NCI-H460 (cell line): ENCODE data around the gene TMEM120B. TPM values are rescaled to one million over a fixed set of nuclear protein-coding genes. Genes with fewer than 3 reads are reported as not detected.
A peak's percentile ranks its signal among the peaks of the same experiment; 100 is the strongest.

ENCODE experiments used
- DNase-seq: peaks from one replicate; pipeline ENCODE4 v3.0.0-alpha.2; 2016; ENCODE audit warnings: low read depth; ENCODE audit errors: extremely low read depth
- total RNA-seq: library from RNA; depleted of rRNA; stranded (reverse); fragments of >200 nt; shearing (Covaris generic); gene quantifications from 2 replicates; pipeline ENCODE4 v1.2.3, GENCODE V29; 2014

Gene TMEM120B
- total RNA-seq, 1 experiment from 2014 or later: 11.8 TPM

DNA sequence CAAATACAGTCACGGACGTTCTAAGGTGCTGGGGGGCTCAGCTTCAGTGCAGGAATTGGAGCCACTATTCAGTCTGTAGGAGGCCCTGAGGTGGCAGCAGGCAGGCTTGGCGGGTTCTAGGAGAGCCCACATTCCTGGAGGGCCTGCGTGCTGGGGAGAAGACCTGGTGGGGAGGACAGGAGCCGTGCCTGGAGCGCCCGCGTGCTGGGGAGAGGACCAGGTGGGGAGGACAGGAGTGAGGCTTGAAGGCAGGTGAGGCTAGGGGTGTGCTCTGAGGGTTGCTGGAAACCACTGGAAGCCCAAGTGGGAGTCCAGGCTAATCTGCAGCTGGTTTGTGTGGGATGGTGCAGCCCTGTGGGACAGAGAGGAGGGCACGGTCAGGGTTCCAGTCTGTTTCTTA, 57.8 kb downstream of the TMEM120B start:
- DNase-seq: no peak

DNA sequence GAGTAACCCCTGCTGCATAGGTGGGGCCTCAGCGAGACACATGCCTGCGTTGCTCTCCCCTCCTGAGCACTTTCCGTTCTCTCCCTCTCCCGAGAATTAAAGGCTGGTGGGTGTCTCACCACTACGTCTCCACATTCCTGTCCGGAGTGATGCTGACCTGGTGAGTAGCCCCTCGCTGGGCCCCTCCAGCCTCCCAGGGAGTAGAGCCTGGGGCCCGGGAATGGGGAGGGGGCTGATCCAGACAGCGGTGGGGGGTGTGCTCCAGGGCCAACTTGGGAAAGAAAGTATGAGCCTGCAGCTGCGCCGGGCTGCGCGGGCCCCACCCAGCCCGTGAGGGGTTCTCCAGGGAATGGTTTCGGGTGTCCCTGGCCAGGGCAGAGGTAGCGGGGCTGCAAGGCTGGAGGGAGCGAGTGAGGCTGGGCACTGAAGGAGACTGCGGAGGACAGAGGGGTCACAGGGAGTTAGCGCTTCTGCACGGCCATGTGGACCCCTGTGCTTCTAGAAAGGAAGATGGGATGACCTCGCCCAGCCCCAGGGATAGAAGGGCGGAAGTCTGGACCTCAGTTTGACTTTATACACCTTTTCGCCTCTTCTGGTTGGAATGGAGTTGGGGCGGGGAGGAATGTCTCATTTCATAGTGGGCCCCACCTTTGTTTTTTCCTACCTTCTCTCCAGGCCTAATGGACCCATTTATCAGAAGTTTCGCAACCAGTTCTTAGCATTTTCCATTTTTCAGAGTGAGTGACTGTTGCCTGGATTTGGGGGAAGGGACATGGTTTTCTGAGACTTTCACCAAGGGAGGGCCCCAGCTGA, 58.5 kb downstream of the TMEM120B start:
- DNase-seq: no peak

DNA sequence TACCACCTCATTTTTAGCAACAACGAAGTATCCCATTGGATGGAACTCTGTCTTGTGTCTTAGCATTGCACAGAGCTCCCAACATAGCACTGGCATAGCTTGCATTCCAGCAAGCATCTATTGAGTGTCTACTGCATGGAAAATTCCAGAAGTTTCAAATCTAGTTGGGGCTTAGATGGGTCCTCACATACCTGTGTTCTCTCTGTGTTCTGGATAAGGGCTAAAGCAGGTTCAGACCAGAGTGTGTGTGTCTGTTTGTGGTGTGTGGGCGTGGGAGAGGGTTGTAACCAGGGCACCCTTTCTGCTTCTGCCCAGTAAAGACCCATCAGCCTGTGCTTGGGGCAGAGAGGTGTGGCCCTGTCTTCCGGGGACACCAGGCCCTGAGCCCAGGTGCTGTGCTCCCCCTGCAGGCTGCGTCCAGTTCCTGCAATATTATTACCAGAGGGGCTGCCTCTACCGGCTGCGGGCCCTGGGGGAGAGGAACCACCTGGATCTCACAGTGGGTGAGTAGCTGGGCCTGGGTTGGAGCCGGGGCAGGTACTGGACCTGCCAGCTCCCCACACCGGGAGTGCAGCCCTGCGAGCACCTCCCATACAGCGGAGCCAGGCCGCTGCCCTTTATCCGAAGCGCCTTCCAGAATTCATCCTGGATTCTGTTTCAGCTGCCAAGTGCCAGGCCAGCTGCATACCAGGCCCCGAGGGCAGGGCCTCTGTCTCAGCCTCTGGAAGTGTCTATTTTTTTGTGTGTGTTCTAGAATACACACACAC, 60.6 kb downstream of the TMEM120B start:
- peak; percentile 69 for DNase-seq

DNA sequence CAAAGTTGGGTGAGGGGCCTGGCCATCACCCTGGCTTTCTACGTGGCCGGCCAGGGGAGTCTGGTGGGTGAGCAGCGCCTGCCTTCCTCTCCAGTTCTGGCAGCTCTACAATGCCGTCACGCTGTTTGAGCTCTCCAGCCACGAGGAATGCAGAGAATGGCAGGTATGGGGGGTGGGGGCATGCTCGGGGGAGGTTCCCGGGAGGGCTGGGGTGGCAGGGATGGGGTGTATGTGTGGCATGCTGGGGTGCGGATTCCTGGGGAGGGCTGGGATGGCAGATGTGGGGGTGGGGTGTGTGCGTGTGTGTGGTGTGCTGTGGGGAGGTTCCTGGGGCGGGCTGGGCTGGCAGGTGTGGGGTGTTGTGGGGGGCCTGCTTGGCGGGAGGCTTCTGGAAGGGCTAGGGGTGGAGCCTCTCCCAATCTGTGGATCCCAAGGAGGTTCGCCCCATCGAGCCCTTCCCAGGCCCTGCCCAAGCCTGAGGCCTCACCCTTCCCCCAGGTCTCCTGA, 62.5 kb downstream of the TMEM120B start:
- no peak for DNase-seq

DNA sequence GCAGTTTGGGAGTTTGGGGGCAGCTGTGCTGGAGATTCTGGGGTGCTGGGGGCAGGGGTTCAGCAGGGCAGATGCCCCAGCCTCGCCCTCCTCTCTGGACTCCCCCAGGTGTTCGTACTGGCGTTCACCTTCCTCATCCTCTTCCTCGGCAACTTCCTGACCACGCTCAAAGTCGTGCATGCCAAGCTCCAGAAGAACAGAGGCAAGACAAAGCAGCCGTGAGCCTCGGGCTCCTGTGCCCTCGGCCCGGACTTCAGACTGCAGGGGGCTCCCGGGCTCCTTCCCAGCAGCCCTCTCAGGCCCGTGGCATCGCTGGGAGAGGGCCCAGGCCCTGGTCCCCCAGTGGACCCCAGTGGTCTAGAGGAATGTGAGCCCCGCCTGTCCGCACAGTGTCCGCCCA, 62.9 kb downstream of the TMEM120B start:
- no peak for DNase-seq

DNA sequence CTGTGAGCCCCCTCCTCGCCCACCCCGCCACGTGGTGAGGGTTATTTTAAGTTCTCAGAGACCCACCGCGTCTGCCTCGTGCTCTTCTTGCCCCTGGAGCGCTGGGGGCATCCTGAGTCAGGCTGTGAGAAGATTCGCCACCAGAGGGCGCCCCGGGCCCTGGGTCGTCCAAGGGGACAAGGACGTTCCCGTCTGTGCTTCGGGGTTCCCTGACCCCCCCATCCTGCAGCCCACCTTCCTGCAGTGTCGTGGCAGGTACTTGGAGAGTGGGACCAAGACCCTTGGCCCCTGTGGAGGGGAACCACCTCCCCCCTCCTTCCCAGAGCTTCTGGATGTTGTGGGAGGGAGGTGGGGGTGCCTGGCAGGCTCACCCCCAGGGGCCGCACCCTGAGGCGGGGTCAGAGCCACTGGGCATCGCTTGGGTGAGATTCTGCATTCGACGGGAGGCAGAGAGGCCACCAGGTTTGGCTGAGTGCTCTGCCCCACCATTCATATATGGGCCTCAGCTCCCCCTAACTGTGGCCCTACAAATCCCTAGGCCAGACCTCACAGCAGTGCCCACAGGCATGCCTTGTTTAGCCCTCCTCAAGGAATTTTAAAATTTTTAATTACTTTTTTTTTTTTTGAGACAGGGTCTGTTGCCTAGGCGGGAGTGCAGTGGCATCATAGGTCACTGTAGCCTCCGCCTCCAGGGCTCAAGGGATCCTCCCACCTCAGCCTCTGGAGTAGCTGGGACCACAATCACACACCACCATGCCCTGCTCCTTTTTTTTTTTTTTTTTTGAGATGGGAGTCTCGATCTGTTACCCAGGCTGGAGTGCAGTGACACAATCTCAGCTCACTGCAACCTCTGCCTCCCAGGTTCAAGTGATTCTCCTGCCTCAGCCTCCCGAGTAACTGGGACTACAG, 63.9 kb downstream of the TMEM120B start:
- peak; percentile 72 for DNase-seq

DNA sequence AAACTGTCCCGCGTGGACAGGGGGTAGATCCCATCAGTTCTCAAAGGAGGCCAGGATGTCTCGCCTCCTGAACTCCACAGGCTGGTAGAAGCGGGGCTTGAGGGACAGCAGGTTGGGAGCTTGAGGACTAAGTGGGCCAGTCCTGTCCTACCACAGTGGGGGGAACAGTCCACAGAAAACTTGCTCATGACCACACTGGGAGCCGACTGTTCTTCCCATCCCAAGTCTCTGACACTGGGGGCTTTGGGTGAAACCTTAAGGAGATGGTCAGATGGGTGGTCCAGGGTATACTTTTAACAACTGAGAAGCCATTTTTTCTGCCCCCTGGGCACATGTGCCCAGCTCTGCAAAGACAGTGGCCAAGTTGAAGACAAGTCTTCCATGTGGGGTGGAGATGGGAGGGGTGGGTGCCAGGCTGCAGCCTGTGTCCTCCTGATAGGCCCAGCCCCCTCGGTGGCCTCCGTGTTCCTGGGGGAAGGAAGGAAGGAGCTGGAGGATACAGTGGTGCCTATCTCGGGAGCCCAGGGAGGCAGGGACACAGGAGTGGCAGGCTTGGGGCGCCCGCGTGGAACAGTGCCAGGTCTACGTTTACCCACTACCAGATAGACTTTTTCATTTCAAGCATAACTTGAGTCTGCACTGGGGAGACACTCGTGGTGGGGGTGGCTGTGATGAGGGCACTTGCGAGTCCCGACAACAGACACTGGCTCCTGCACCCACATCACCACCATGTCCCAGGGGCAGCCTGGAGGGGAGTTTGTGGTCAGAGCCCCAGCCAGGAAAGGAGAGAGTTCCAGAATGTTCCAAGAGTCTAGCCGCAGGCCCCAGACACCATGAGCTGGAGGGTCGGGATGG, 66.2 kb downstream of the TMEM120B start:
- no peak for DNase-seq

DNA sequence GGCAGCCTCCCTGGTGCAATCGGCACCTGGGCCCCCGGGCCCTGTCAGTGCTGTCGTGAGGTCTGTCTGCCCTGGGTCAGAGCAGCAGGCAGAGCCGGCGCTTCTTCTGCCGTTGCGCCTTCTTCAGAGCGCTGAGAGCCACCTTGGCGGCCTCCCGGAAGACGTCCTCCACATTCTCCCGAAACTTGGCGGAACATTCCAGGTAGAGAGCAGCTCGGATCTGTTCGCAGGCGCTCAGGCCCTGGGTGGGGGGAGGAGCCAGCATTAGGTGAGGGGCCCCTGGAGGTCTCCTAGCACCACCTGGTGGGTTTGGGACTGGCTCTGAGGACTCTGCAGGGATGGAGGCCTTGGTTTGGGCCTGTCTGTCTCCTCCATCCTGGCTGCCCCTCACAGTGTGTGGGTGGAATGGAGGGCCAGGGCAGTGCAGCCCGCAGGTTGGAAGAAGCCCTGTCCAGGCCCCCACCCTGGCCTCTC, 66.9 kb downstream of the TMEM120B start:
- DNase-seq: no peak

DNA sequence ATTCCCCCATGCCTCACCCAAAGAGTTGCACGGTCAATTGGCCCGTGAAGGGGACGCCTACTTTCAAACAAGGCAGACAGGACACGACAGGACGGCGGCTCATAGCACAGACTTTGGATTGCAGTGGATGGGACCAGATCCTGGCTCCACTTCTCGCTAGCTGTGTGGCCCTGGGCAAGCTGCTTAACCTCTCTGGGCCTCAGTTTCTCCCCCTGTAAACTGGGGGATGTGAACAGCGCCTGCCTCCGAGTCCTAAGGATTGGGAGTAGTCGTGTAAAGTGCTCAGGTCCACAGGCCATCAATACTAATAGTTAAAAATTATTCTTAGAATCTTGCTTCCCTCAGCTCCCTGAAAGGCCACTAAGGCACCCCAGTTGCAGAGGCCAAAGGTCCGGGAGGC, 67.9 kb downstream of the TMEM120B start:
- no peak for DNase-seq

DNA sequence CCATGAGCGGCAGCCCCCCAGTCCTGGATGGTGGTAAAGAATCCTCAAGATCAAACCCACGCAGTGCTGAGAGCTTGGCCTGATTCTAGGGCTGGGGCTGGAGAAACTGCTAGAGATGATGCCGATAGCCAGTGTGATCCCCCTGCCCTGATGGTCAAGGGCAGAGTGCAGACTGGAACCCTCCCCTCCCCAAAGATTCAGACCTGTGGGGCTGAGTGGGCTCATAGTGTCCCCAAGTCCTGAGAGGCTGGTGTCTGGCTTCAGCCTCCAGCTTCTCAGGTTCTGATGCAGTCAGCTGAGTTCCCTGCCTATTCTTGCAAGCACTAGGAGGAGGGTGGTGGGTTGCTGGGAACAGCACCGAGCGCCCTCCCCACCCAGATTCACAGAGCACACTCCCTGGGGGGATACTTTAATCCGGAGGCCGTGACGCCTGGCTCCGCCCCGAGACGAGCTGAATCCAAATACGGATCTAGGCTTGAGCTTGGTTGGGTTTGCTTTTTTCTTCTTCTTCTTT, 69.0 kb downstream of the TMEM120B start:
- no peak for DNase-seq

DNA sequence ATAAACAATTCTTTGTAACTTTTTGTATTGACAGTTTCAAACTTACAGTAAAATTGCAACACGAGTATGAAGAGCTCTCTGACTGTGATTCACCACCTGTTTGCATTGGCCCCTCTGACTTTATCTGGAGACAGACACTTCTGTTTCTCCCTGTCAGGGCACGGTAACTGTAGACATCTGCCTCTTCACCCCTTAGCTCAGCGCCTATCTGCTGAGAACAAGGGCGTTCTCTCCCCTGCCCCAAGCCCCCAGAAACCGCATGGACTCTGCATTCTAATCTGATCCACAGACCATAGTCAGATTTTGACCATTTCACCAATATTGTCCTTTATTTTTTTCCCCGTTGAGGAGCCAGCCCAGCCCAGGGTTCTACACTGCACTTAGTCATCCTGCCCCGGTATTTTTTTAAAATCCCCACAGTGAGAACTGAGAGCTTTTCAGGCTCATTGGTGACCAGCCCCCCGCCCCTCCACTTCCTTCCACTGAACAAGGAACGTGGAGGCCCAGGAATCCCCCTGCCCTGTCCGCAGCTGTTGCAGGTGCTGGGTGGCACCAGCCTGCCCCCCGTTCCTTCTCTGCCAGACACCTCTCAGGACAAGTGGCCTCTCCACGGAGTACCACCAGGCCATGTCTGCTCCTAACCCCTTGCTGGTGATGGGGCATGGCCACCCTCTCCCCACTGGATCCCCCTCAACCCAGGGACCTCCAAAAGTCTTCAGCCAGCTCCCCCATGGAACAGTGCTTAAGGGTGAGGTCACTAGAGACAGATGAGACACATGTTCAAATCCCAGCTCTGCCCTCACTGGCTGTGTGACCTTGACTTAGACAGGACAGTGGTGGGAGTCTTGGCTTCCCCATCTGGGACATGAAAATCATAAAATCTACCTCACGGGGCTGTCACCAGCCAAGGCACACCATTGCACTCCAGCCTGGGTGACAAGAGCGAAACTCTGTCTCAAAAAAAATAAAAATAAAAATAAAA, 69.7 kb downstream of the TMEM120B start:
- no peak for DNase-seq

DNA sequence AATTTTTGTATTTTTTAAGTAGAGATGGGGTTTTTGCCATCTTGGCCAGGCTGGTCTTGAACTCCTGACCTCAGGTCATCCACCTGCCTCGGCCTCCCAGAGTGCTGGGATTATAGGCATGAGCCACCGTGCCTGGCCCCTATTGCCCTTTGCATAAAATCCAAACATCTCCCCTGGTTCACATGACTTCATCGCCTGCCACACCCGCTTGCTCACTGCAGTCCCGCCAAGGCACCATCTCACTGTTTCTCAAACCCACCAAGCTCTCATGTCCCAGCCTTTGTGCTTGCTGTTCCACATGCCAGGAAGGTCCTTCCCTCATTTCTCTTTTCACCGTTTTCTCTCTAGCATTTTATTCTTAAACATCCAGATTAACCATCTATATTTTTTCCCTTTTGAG, 71.2 kb downstream of the TMEM120B start:
- no peak for DNase-seq

DNA sequence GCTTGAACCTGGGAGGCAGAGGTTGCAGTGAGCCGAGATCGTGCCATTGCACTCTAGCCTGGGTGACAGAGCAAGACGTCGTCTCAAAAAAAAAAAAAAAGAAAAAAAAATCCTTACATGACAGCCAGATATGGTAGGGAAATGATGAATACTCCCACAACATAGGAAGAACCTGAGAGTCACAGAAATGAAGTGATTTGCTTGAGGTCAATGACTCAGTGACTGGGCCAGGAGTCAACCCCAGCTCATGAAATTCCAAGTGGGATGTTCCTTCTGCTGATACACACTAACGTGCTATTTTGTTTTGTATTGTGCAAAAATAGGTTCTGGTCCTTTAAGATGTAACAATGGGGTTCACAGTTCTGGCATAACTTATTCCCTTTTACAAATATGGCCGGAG, 71.9 kb downstream of the TMEM120B start:
- DNase-seq: no peak

DNA sequence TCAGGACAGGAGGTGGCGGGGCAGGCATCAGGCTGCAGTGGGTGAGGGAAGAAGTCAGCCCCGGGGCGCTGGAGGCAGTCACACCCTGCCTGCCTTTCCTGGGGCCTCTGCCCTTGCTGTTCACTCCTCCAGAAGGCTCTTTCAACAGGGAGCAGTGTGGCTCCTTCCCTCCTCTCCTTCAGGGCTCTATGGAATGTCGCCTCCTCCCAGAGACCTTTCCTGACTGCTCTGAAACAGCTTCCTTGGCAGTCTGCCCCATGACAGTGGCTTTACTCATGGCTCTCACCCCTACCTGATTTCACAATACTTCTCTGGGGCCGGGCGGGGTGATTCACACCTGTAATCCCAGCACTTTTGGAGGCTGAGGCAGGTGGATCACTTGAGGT, 73.9 kb downstream of the TMEM120B start:
- peak; percentile 95 for DNase-seq

DNA sequence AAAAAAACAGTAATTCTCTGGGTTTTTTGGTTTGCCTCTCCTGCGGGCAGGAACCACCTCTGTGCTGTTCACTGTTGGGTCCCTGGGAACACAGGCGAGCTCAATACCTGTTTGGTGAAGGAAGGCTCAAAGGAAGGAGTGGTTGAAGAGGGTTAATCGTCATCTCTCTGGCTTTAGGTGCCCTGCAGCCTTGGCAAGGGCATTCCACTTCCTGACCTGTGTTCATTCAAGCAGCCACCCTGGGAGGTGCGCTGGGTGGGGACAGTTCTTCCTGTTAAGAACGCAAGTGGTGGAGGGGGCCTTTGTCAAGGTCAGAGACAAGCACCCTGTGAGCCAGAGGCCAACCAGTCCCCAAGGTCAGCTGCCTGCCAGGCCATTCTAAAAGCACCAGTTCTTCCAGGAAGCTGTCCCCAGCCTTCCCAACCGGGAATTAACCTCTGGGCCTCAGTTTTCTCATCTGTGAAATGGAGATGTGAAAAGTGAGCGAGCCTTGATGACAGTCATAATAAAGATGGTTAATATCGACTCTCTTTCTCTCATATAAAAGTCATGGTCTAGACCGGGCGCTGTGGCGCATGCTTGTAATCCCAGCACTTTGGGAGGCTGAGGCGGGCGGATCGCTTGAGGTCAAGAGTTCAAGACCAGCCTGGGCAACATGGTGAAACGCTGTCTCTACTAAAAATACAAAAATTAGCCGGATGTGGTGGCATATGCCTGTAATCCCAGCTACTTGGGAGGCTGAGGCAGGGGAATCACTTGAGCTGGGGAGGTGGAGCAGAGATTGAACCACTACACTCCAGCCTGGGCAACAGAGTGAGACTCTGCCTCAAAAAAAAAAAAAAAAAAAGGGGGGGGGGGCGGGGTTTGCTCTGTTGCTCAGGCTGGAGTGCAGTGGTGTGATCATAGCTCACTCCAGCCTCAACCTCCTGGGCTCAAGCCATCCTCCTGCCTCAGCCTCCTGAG, 74.8 kb downstream of the TMEM120B start:
- no peak for DNase-seq

DNA sequence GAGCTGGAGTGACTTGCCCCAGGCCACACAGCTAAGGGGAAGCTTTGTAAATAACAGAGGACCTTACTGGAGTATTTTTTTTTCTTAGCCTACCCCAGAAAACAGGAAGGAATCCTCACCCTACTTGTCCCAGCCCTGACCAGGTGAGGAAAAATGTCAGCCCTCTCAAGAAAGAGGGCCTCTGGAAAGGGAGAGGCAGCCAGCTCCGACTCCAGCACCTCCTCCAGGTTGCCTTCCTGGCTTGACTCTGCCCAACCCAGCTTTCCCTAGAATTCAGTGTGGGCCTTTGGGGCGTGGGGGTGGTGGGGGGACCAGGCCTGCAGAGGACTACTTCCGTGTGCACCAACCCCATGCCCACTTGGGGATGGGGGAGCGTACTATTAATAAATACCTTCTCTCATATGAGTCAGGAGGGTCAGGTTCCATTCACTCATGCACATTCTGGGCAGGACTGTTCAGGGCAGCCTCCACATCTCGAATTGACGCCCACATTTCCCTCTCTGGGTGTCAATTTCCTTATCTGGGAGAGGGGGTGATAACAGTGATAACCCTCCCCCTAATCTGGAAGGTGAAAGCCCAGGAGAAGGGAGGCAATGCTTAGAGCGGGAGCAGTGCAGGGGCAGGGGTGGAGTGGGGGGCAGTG, 75.7 kb downstream of the TMEM120B start:
- no peak for DNase-seq
